NCI-H774 (cell line): ENCODE measurements around the gene NOG.

Experiments used
- DNase-seq: peaks from one replicate; lab custom pipeline; 2025; lab: John Stamatoyannopoulos, UW

NOG gene

GRCh38 chr17:56593646-56594319 lies at the start of gene NOG:
Gene NOG (plus strand): TSS chr17:56593699. CDS start chr17:56594224, 525 bp downstream.
- DNase-seq, result peak; percentile 21

GRCh38 chr17:56545106-56545505 lies 48.4 kb upstream of the NOG start:
- DNase-seq, result no peak

- no peak for DNase-seq
Observed at GRCh38 chr17:56545930-56546329, 47.6 kb upstream of the NOG start.

GRCh38 chr17:56548661-56549060 lies 44.8 kb upstream of the NOG start:
- no peak for DNase-seq

GRCh38 chr17:56549501-56549900 lies 44.0 kb upstream of the NOG start:
- no peak for DNase-seq

DNA sequence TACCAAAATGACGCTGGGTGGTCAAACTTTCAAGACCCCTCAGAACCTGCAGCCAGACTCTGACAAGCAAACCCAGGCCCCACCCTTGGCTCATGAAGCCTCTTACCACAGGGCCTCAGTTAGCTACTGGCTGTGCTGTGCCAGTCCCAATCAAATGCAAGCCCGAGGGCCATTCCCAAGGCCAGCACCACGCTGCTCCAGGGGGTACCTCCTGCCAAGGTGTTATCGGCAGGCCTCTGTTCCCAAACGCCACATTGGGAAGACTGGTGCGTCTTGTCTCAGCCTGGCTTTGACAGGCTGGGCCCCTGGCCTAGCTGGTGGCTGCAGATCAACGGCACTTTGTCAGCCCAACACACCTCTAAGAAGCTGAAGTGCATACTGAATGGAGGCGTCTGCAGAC lies 35.8 kb upstream of the NOG start:
- no peak for DNase-seq

DNA sequence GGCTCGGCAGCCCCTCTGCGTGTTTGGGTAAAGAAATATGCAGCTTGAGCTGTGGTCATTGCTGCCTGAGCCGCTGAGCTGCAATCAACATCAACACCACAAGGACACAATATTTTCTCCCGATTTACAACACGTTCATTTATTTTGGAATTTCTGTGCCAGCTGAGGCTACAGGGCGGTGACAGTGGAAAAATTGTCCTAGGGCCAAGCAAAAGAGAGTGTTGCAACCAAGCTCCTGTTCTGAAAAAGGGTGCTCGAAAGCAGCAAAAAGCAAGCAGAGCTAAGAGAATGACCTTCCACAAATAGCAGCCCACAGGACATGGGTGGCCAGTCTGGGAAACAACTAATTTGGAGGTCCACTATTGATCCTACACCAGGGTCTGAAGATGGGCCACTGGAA lies 35.4 kb upstream of the NOG start:
- no peak for DNase-seq

GRCh38 chr17:56570199-56570598 lies 23.3 kb upstream of the NOG start:
- no peak for DNase-seq

DNA sequence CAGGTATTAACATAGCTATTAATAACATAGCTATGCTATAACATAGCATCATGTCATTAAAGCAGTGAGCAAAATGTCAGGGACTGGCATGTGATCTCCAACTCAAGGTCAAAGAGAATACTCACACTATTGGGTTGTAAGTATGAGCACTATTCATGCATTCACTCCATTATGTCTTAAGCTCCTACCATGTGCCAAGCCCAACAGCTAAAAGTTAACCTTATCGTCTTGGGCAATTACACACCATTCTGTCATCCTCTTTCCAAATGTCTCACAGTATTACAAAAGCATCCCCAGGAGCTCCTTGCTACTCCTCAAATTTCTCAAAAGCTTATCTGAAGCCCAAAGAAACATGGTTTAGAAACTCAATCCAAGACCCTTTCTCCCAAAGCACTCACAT lies 22.0 kb upstream of the NOG start:
- DNase-seq, result no peak

- DNase-seq, result no peak
Observed at GRCh38 chr17:56577190-56577842, 16.2 kb upstream of the NOG start.

DNA sequence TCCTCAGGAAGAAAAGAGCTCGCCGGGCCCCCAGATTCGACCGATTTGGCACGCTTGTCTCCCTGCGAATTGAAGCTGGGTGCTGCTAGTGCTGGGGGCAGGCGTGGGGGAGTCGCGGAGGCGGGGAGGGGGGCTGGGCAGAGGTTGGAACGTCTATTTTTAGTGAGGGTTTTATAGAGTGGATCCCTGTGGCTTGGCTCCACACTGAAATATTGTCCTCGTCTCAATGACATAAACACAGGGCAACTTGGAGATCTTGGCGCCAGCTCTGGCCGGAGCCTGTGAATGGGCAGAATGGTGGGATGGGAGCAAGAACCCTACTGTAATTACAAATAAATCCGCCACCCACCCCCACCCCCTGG lies 15.7 kb upstream of the NOG start:
- no peak for DNase-seq

- DNase-seq, result no peak
Observed at GRCh38 chr17:56581635-56582627, 11.6 kb upstream of the NOG start.

- no peak for DNase-seq
Observed at GRCh38 chr17:56583772-56584171, 9.7 kb upstream of the NOG start.

- no peak for DNase-seq
Observed at GRCh38 chr17:56587298-56587697, 6.2 kb upstream of the NOG start.

DNA sequence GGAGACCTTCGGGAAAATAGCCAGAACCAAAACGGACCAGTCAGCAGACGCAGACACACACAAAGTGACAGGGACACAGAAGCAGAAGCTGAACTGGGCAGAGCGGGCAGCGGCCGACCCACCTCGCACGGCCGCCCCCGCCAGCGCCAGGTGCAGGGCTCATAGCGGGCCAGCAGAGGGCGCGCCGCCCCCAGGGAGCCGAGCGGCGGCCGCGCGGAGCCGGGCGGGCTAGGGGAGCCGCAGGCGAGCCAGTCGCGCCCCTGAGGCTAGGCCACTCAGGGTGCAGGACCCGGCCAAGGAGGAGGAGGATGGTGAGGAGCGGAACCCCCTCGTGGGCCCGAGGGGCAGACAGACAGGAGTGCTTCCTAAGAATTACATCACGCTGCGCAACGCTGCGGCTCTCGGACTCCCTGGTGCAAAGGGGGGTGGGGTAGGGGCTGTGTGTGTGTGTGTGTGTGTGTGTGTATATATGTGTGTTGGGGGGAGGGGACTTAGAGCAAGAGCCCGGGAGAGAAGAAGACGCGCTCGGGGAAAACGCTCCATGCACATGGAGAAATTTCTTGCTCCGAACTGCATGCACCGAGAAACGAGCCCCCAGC lies 913 bp upstream of the NOG start:
- DNase-seq, result peak; percentile 23

DNA sequence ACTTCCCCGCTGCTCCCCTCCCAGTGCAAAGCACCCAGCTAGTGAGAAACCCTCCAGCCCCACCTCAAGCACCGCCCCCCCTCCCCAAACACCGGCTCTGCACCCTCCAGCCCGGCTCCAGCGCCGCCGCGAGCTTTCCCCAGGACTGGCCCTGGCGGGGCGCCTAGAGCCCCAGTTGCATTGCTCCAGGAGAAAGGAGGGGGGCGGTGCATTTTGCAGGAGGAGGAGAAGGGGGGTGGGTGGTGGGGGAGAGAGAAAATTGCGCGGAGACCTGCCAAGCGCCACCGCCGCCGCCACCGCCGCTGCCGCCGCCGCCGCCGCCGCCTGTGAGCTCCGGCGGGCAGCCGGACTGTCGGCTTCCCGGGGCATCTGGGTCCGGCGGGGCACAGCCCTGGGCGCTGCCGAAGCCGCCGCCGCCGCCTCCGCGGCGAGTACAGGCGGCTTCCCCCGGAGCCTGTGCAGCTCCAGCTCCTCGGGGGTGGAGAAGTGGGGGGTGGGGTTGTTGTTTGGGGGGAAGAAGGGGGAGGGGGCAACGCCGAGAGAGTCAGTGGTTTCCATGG lies 333 bp upstream of the NOG start:
- peak; percentile 25 for DNase-seq

DNA sequence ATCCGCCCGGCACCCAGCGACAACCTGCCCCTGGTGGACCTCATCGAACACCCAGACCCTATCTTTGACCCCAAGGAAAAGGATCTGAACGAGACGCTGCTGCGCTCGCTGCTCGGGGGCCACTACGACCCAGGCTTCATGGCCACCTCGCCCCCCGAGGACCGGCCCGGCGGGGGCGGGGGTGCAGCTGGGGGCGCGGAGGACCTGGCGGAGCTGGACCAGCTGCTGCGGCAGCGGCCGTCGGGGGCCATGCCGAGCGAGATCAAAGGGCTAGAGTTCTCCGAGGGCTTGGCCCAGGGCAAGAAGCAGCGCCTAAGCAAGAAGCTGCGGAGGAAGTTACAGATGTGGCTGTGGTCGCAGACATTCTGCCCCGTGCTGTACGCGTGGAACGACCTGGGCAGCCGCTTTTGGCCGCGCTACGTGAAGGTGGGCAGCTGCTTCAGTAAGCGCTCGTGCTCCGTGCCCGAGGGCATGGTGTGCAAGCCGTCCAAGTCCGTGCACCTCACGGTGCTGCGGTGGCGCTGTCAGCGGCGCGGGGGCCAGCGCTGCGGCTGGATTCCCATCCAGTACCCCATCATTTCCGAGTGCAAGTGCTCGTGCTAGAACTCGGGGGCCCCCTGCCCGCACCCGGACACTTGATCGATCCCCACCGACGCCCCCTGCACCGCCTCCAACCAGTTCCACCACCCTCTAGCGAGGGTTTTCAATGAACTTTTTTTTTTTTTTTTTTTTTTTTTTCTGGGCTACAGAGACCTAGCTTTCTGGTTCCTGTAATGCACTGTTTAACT lies 1.0 kb downstream of the NOG start:
- DNase-seq, result no peak

DNA sequence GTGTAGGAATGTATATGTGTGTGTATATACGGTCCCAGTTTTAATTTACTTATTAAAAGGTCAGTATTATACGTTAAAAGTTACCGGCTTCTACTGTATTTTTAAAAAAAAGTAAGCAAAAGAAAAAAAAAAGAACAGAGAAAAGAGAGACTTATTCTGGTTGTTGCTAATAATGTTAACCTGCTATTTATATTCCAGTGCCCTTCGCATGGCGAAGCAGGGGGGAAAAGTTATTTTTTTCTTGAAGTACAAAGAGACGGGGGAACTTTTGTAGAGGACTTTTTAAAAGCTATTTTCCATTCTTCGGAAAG lies 1.6 kb downstream of the NOG start:
- no peak for DNase-seq

- no peak for DNase-seq
Observed at GRCh38 chr17:56595831-56596690, 2.6 kb downstream of the NOG start.

GRCh38 chr17:56596691-56597494 lies 3.4 kb downstream of the NOG start:
- DNase-seq, result no peak
